ENCODE results near the gene CEP55.
A peak's percentile ranks its signal among the peaks of the same experiment; 100 is the strongest.

CEP55 gene

GRCh38 chr10:93566435-93567276 is 70.2 kb downstream of the CEP55 start, which contains the start of gene FFAR4:
FFAR4 (plus strand) TSS chr10:93566665; CDS start chr10:93566721, 56 bp downstream.
- peak; percentile 68 for DNase-seq

DNA sequence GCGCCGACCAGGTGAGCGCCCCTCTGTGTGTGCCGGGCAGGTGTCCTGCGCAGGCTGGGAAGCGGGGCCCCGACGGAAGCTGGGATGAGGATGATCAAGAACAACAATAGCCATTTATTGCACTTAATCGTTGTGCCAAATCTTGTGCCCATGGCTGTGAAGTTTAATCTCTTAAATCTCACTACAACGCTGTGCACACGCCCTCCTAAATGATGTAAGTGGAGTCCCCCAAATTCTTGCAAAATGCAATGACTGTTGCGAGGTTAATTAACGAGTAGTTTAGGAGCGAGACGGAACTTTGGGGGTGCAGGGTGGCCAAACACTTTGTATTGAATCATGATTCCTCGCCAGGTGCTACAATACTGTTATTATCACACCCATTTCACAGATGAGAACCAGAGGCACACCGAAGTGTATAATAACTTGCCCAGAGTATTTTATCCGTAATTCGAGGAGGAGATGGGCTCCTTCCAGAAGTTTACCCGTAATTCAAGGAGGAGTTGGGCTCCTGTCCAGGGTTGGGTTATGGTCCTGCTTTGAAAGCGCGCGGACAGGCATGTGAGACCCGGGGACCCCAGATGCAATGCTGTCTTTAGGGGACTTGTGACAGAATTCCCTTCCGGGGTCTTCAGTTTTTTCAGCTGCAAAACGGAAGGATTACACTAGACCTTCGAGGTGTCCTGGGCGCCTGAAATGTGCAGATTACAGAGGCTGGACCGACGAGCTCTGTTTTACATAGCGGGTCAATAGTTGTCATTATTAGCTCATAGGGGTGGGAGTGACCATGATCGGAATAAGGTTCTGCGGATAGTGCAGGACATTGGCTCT is 71.1 kb downstream of the CEP55 start:
- peak; percentile 14 for DNase-seq

- peak; percentile 18 for DNase-seq
Measured at GRCh38 chr10:93568105-93568390, 71.6 kb downstream of the CEP55 start.

GRCh38 chr10:93570383-93570782 is 74.0 kb downstream of the CEP55 start:
- no peak for DNase-seq

DNA sequence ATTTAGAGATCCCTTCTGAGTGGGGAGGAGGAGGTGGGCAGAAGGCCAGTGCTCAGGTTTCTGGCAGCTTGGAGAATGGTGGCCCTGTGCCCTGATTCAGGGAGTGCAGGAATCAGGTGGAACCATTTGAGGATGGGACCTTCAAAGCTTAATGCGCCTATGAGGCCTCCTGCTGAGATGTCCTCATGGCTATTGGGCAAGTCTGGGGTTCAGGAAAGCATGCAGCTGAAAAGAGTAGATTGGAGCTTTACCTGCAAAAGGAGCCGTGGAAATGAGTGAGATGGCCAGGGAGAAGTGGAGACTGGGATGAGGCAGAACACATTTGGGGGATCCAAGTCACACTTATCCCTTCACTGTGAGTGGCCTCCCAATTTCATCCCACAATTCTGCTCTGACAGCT is 76.2 kb downstream of the CEP55 start:
- DNase-seq, result no peak

- DNase-seq, result no peak
Measured at GRCh38 chr10:93573051-93573909, 76.9 kb downstream of the CEP55 start.

GRCh38 chr10:93573924-93574323 is 77.5 kb downstream of the CEP55 start:
- no peak for DNase-seq

GRCh38 chr10:93576888-93577287 is 80.5 kb downstream of the CEP55 start:
- no peak for DNase-seq

- DNase-seq, result no peak
Measured at GRCh38 chr10:93577565-93577964, 81.2 kb downstream of the CEP55 start.
